Thoracic aorta (tissue), 2 donors: Measurements from ENCODE around the gene GALNT7. TPM values are rescaled to one million over a fixed set of nuclear protein-coding genes. Genes with fewer than 3 reads are reported as not detected.

ENCODE experiments used
- ATAC-seq: fragments of 150-250 bp; one replicate; pipeline ENCODE4 v1.8.0; 2017; ENCODE audit warnings: low read depth; ENCODE audit not compliant: insufficient number of reproducible peaks, low FRiP score
- DNase-seq: peaks from one replicate; pipeline ENCODE4 v3.0.0-alpha.2; 2020; ENCODE audit warnings: low spot score
- H3K27ac ChIP-seq, 2 donors: fragments of 200-600 bp; sonication (generic); 1 replicate in 1 of 2; 2 replicates in 1 of 2; pipeline ENCODE4 v1.5.1; 2016; ENCODE audit warnings: mild to moderate bottlenecking in 2 of 2, moderate library complexity in 2 of 2
- H3K27me3 ChIP-seq: fragments of 200-600 bp; sonication (generic); replicated peaks from 2 replicates; pipeline ENCODE4 v1.6.0; 2016; ENCODE audit warnings: mild to moderate bottlenecking; ENCODE audit not compliant: insufficient read depth
- H3K36me3 ChIP-seq: fragments of 200-600 bp; sonication (generic); one replicate; pipeline ENCODE4 v1.5.1; 2016
- H3K4me1 ChIP-seq, 2 donors: fragments of 200-600 bp; sonication (generic); 1 replicate in 1 of 2; 2 replicates in 1 of 2; pipeline versions ENCODE4 v1.5.1 to v1.6.0; 2016; ENCODE audit warnings: low read depth in 2 of 2, mild to moderate bottlenecking in 1 of 2; ENCODE audit not compliant: control insufficient read depth in 1 of 2
- H3K4me3 ChIP-seq: fragments of 200-600 bp; sonication (generic); 2 replicates; pipeline ENCODE4 v1.5.1; 2016; ENCODE audit warnings: mild to moderate bottlenecking
- H3K9me3 ChIP-seq: fragments of 200-600 bp; sonication (generic); 2 replicates; pipeline ENCODE4 v1.5.1; 2016
- total RNA-seq, 2 donors: library from RNA; depleted of rRNA; stranded (reverse); fragments of >200 nt; gene quantifications; one replicate each; pipeline versions ENCODE4 v1.1.0 to v1.2.3, GENCODE V29; 2016
- TF ChIP-seq, protein P1 (sequence below): fragments of 200-600 bp; sonication (generic); IDR thresholded peaks from one replicate; pipeline ENCODE4 v1.5.1; 2019; ENCODE audit warnings: antibody characterized with exemption

Gene GALNT7
- total RNA-seq, 2 donors from 2014 or later: 12.7 to 23.1 TPM

DNA sequence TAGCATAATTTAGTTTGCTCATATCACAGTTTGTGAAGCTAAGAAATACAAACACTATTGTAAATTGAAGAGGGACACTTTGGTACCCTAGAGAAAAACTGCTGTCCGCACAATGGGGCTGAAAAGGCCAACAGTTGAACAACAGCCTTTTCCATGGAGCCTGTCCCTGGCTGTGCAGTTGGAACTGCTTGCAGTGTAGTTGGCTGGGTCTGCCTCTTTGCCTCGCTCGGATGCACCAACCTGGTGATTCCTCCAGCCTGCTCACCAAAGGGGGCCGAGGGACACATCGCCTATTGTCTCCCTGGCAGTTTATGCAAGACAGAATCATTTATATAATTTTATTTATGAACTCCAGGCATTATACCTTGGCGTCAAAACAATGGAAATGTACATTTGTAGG lies 16.5 kb upstream of the GALNT7 start:
- DNase-seq (no peak), ATAC-seq (no peak)
- H3K9me3 ChIP-seq: no peaks in the 10 kb centered on the region

DNA sequence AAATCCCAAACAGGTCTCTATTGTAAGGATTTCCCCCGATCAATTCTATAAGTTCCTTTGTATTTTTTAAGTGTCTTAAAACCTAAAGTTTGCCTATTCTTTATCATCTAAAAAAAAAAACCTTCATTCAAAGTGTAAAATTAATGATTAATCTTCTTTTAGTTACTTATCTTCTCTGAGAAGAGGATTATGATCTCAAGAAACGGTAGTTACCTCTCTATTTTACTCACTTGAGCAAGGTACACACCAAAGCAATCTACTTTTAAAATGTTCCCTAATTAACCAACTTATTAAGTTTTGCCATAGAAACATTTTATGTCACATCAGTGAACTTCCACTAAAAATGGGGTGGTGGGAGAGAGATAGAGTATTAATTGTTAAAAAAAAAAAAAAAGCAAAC lies 15.2 kb upstream of the GALNT7 start:
- no peaks in the 10 kb centered on the region for H3K27me3 ChIP-seq
- H3K4me3 ChIP-seq: no peak overlapping the region
- TF ChIP-seq, protein P1, sequence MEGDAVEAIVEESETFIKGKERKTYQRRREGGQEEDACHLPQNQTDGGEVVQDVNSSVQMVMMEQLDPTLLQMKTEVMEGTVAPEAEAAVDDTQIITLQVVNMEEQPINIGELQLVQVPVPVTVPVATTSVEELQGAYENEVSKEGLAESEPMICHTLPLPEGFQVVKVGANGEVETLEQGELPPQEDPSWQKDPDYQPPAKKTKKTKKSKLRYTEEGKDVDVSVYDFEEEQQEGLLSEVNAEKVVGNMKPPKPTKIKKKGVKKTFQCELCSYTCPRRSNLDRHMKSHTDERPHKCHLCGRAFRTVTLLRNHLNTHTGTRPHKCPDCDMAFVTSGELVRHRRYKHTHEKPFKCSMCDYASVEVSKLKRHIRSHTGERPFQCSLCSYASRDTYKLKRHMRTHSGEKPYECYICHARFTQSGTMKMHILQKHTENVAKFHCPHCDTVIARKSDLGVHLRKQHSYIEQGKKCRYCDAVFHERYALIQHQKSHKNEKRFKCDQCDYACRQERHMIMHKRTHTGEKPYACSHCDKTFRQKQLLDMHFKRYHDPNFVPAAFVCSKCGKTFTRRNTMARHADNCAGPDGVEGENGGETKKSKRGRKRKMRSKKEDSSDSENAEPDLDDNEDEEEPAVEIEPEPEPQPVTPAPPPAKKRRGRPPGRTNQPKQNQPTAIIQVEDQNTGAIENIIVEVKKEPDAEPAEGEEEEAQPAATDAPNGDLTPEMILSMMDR: no peak
- H3K9me3 ChIP-seq: no peaks in the 10 kb centered on the region
- no peak overlapping the region for H3K27ac ChIP-seq
- no peaks in the 10 kb centered on the region for H3K4me1 ChIP-seq
- DNase-seq: no peak
- H3K36me3 ChIP-seq: no peaks in the 10 kb centered on the region
- no peak for ATAC-seq

More for the DNA sequence above, 16.5 kb upstream of the GALNT7 start:
- H3K27me3 ChIP-seq: no peaks in the 10 kb centered on the region
- H3K4me1 ChIP-seq: no peaks in the 10 kb centered on the region
- no peak overlapping the region for H3K27ac ChIP-seq
- TF ChIP-seq, protein P1: no peak
- no peak overlapping the region for H3K4me3 ChIP-seq
- H3K36me3 ChIP-seq: no peaks in the 10 kb centered on the region

DNA sequence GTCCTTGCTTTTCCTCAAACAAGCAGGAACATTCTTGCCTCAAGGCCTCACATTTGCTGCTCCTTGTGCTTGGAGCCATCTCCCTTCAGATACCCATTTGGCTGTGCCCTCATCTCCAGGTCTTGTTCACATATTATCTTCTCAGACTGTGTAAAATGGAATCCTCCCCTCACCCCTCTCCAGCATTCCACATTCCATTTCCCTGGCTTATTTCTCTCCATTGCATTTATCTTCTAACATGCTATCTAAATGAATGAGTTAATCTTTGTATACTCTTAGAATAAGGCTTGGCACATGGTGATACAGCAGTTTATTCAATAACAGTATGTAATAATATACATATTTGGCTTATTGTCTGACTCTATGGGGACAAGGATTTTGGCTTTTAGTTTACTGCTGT lies 8.8 kb upstream of the GALNT7 start:
- H3K27me3 ChIP-seq: no peaks in the 10 kb centered on the region
- H3K36me3 ChIP-seq: no peaks in the 10 kb centered on the region
- DNase-seq: no peak
- H3K4me3 ChIP-seq: no peak overlapping the region
- no peak overlapping the region for H3K27ac ChIP-seq
- no peaks in the 10 kb centered on the region for H3K9me3 ChIP-seq
- H3K4me1 ChIP-seq: no peaks in the 10 kb centered on the region
- TF ChIP-seq, protein P1: no peak
- no peak for ATAC-seq

DNA sequence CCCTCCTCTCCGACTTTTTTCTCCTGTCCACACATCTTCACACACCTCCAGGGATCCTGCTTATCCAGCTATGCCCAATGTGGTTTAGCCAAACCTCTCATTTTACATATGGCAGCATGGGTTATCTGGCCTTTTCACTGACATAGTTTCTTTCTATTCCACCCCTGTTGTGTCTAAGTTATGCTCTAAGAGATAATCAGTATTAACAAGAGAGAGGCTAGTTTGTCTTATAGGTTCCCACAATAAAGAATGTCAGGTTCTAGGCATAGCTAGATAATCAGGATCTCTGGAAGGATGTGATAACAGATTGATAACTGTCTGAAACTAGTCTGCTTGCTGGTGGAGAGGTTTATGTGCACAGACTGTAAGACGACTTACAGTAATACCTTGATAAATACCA lies 7.7 kb upstream of the GALNT7 start:
- Histone ChIP-seq H3K27ac (no peak overlapping the region), H3K27me3 (no peaks in the 10 kb centered on the region), H3K36me3 (no peaks in the 10 kb centered on the region), H3K4me1 (no peaks in the 10 kb centered on the region), H3K9me3 (no peaks in the 10 kb centered on the region), H3K4me3 (no peak overlapping the region)
- TF ChIP-seq, protein P1: no peak
- DNase-seq (no peak), ATAC-seq (no peak)

DNA sequence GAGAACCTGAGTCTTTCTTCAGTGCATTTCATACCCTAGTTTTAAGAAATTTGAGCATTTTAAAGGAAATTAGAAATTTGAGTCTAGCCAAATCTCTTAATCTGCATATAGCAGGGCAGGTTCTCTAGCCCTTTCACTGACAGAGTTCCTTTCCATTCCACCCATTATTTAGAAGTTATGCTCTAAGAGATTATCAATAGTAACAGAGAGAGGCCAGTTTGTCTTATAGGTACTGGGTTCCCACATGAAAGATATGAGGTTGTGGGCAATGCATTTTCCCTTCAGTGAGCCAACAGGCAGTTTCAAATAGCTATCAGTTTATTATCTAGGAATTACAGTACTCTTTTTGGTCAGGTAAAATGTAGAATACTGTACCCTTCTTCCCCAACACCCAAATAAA lies 7.3 kb upstream of the GALNT7 start:
- Histone ChIP-seq H3K4me3 (no peak overlapping the region), H3K27ac (no peak overlapping the region), H3K9me3 (no peaks in the 10 kb centered on the region), H3K27me3 (no peaks in the 10 kb centered on the region), H3K4me1 (no peaks in the 10 kb centered on the region), H3K36me3 (no peaks in the 10 kb centered on the region)
- DNase-seq (no peak), ATAC-seq (no peak)
- TF ChIP-seq, protein P1: no peak
